Measurements from ENCODE around the gene FAM47C. TPM values are rescaled to one million over a fixed set of nuclear protein-coding genes. Genes with fewer than 3 reads are reported as not detected.
"Not testable (repeated sequence)": the region's sequence is repeated elsewhere in the genome, so short reads cannot be mapped to it uniquely, and the experiment has no call there.

The FAM47C gene
- total RNA-seq, 3 donors from 2014 or later (not counting 1 experiment from before 2014, with no cell fraction given): not detected

GRCh38 chrX:36986231-36986630 is 21.9 kb upstream of the FAM47C start:
- no peaks in the 10 kb centered on the region for H3K4me1 ChIP-seq (ENCODE audit: control insufficient read depth, insufficient read depth, low read length)
- no peak for TF ChIP-seq CTCF (IDR thresholded peaks at IDR 0.05)
- ATAC-seq (no peak), DNase-seq (no peak)
- no peak overlapping the region for H3K4me3 ChIP-seq (ENCODE audit: low read length)
- intact Hi-C loops (cut with micrococcal nuclease): no loop called here
- peaks cover 0 to 2% of the 10 kb centered on the region in 2 donors for H3K9me3 Mint-ChIP-seq
- H3K9me3 ChIP-seq (ENCODE audit: control insufficient read depth, insufficient read depth, low read length): no peaks in the 10 kb centered on the region
- no peaks in the 10 kb centered on the region for H3K36me3 ChIP-seq (ENCODE audit: control insufficient read depth, insufficient read depth, low read length)
- no peak overlapping the region for H3K27ac ChIP-seq (ENCODE audit: low read length)
- H3K4me3 Mint-ChIP-seq: no peak overlapping the region
- WGBS (ENCODE audit: insufficient coverage): 6% methylated on average over 31 of the region's 34 CpGs
- H3K4me1 Mint-ChIP-seq: peaks cover 0 to 5% of the 10 kb centered on the region in 2 donors
- H3K27ac Mint-ChIP-seq: no peak overlapping the region
- H3K36me3 Mint-ChIP-seq: no peaks in the 10 kb centered on the region
- H3K27me3 ChIP-seq (ENCODE audit: control insufficient read depth, insufficient read depth, low read length): no peaks in the 10 kb centered on the region
- H3K27me3 Mint-ChIP-seq (ENCODE audit: low read depth in 2 of 2): peaks cover 6 to 8% of the 10 kb centered on the region in 2 donors

GRCh38 chrX:36987212-36987611 is 21.0 kb upstream of the FAM47C start:
- H3K9me3 Mint-ChIP-seq; H3K9me3 ChIP-seq (ENCODE audit: control insufficient read depth, insufficient read depth, low read length); H3K27ac Mint-ChIP-seq; DNase-seq; H3K36me3 Mint-ChIP-seq; H3K4me1 ChIP-seq (ENCODE audit: control insufficient read depth, insufficient read depth, low read length); ATAC-seq; H3K4me3 Mint-ChIP-seq; H3K36me3 ChIP-seq (ENCODE audit: control insufficient read depth, insufficient read depth, low read length); H3K27me3 Mint-ChIP-seq (ENCODE audit: low read depth in 2 of 2); H3K27ac ChIP-seq (ENCODE audit: low read length); H3K4me3 ChIP-seq (ENCODE audit: low read length); H3K27me3 ChIP-seq (ENCODE audit: control insufficient read depth, insufficient read depth, low read length); intact Hi-C loops (cut with micrococcal nuclease); H3K4me1 Mint-ChIP-seq: not testable (repeated sequence)
- WGBS (ENCODE audit: insufficient coverage): no CpG with 5 or more reads among the region's 1 CpG

- H3K27me3 ChIP-seq (ENCODE audit: control insufficient read depth, insufficient read depth, low read length): no peaks in the 10 kb centered on the region
- Mint-ChIP-seq H3K4me3 (no peak overlapping the region), H3K27ac (no peak overlapping the region), H3K9me3 (no peaks in the 10 kb centered on the region), H3K36me3 (no peaks in the 10 kb centered on the region), H3K27me3 (ENCODE audit: low read depth in 2 of 2) (peaks cover 0 to 21% of the 10 kb centered on the region in 2 donors), H3K4me1 (no peaks in the 10 kb centered on the region)
- TF ChIP-seq CTCF (IDR thresholded peaks at IDR 0.05): no peak
- DNase-seq (no peak), ATAC-seq (no peak)
- 48% methylated on average over 4 of the region's 9 CpGs for WGBS (ENCODE audit: insufficient coverage)
- H3K36me3 ChIP-seq (ENCODE audit: control insufficient read depth, insufficient read depth, low read length): no peaks in the 10 kb centered on the region
- intact Hi-C loops (cut with micrococcal nuclease): no loop called here
- no peaks in the 10 kb centered on the region for H3K4me1 ChIP-seq (ENCODE audit: control insufficient read depth, insufficient read depth, low read length)
- no peaks in the 10 kb centered on the region for H3K9me3 ChIP-seq (ENCODE audit: control insufficient read depth, insufficient read depth, low read length)
- H3K27ac ChIP-seq (ENCODE audit: low read length): no peak overlapping the region
- H3K4me3 ChIP-seq (ENCODE audit: low read length): no peak overlapping the region
Observed at GRCh38 chrX:37000140-37000539, 8.0 kb upstream of the FAM47C start.

- H3K36me3 ChIP-seq (ENCODE audit: control insufficient read depth, insufficient read depth, low read length): no peaks in the 10 kb centered on the region
- H3K4me1 Mint-ChIP-seq: no peaks in the 10 kb centered on the region
- no peak overlapping the region for H3K27ac Mint-ChIP-seq
- no peak overlapping the region for H3K27ac ChIP-seq (ENCODE audit: low read length)
- peaks cover 0 to 2% of the 10 kb centered on the region in 2 donors for H3K9me3 Mint-ChIP-seq
- intact Hi-C loops (cut with micrococcal nuclease): no loop called here
- no peaks in the 10 kb centered on the region for H3K27me3 Mint-ChIP-seq (ENCODE audit: low read depth in 2 of 2)
- H3K9me3 ChIP-seq (ENCODE audit: control insufficient read depth, insufficient read depth, low read length): no peaks in the 10 kb centered on the region
- H3K27me3 ChIP-seq (ENCODE audit: control insufficient read depth, insufficient read depth, low read length): no peaks in the 10 kb centered on the region
- no peak overlapping the region for H3K4me3 Mint-ChIP-seq
- ATAC-seq: no peak
- no peak for TF ChIP-seq CTCF (IDR thresholded peaks at IDR 0.05)
- WGBS (ENCODE audit: insufficient coverage): 94% methylated on average over 22 of the region's 22 CpGs
- no peak overlapping the region for H3K4me3 ChIP-seq (ENCODE audit: low read length)
- DNase-seq: no peak
- no peaks in the 10 kb centered on the region for H3K4me1 ChIP-seq (ENCODE audit: control insufficient read depth, insufficient read depth, low read length)
- H3K36me3 Mint-ChIP-seq: no peaks in the 10 kb centered on the region
Observed at GRCh38 chrX:37010496-37010895, 2.3 kb downstream of the FAM47C start.

GRCh38 chrX:37034260-37034659 is 26.1 kb downstream of the FAM47C start:
- H3K4me3 ChIP-seq (ENCODE audit: low read length); H3K4me1 Mint-ChIP-seq; ATAC-seq; H3K27me3 Mint-ChIP-seq (ENCODE audit: low read depth in 2 of 2); H3K4me1 ChIP-seq (ENCODE audit: control insufficient read depth, insufficient read depth, low read length); H3K9me3 Mint-ChIP-seq; H3K36me3 ChIP-seq (ENCODE audit: control insufficient read depth, insufficient read depth, low read length); H3K36me3 Mint-ChIP-seq; H3K27ac Mint-ChIP-seq; DNase-seq; H3K9me3 ChIP-seq (ENCODE audit: control insufficient read depth, insufficient read depth, low read length); H3K27me3 ChIP-seq (ENCODE audit: control insufficient read depth, insufficient read depth, low read length); H3K27ac ChIP-seq (ENCODE audit: low read length); intact Hi-C loops (cut with micrococcal nuclease); H3K4me3 Mint-ChIP-seq: not testable (repeated sequence)
- WGBS (ENCODE audit: insufficient coverage): no CpG with 5 or more reads among the region's 1 CpG

GRCh38 chrX:37036674-37037220 is 28.6 kb downstream of the FAM47C start:
- H3K4me3 ChIP-seq (ENCODE audit: low read length); H3K9me3 ChIP-seq (ENCODE audit: control insufficient read depth, insufficient read depth, low read length); H3K4me1 Mint-ChIP-seq; H3K27me3 ChIP-seq (ENCODE audit: control insufficient read depth, insufficient read depth, low read length); H3K27ac Mint-ChIP-seq; H3K36me3 Mint-ChIP-seq; H3K36me3 ChIP-seq (ENCODE audit: control insufficient read depth, insufficient read depth, low read length); H3K4me1 ChIP-seq (ENCODE audit: control insufficient read depth, insufficient read depth, low read length); DNase-seq; ATAC-seq; H3K27ac ChIP-seq (ENCODE audit: low read length); H3K9me3 Mint-ChIP-seq; intact Hi-C loops (cut with micrococcal nuclease); H3K4me3 Mint-ChIP-seq; H3K27me3 Mint-ChIP-seq (ENCODE audit: low read depth in 2 of 2): not testable (repeated sequence)
- 86% methylated on average over 6 of the region's 7 CpGs for WGBS (ENCODE audit: insufficient coverage)
